ENCODE measurements around the gene GLS.

Gene GLS

DNA sequence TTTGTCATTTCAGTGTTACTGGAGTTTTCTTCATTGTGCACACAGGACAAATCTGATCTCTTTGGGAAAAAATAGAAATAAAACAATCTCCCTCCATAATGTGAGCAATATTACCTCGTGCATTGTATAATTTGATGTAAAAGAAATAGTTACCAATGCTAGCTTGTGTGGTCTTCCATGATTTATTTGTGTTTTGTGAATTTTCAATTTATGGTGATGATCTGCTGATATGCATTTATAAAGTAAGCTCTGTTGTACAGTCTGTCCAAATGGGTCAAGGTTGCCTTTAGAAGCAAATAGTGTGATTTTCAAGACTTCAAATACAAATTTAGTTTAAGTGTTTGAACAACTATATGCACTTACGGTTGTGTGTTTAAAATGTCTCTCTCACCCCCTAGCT is 82.5 kb downstream of the GLS start:
- no peak overlapping the region for H3K27ac ChIP-seq (ENCODE audit: low read length)
- H3K4me3 ChIP-seq (ENCODE audit: low read length): no peak overlapping the region
- no peak overlapping the region for H3K9ac ChIP-seq (ENCODE audit: low read depth, low read length)
- H3K36me3 ChIP-seq (ENCODE audit: insufficient read depth, low read depth, low read length): peaks cover 45% of the 10 kb centered on the region
- H3K27me3 ChIP-seq (ENCODE audit: insufficient read depth, low read length): no peaks in the 10 kb centered on the region
- H3K9me3 ChIP-seq (ENCODE audit: insufficient read depth, low read depth, low read length): no peaks in the 10 kb centered on the region
- no peaks in the 10 kb centered on the region for H3K4me1 ChIP-seq (ENCODE audit: insufficient read depth, low read length)

DNA sequence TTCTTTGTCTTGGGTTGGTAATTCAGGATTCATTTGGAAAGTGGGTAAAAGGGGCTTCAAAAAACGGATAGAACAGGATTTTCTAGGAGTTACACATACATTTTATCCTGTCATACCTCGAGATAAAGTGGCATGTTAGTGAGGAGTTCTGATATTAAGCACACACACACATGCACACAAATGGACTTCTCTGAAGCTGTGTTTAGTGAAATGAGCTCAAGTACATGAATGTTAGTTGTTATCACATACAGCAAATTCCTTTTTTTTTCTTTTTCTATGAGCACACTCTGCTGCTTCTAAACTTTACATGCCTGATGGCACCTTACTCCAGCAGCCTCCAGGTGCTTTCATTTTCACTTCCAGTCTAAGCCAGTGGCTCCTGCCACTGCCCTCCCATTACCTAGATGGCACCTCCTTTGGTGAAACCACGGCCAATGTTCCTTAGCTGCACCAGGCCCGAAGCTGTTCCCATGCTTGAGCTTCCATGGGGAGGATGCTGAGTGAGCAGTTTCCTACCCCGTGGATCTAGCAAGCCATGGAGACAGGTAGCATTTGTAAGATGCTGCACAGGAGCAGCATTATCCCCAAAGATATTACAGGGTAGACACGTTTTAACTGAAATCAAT is 83.7 kb downstream of the GLS start:
- Histone ChIP-seq H3K9me3 (ENCODE audit: insufficient read depth, low read depth, low read length) (no peaks in the 10 kb centered on the region), H3K27ac (ENCODE audit: low read length) (no peak overlapping the region), H3K9ac (ENCODE audit: low read depth, low read length) (no peak overlapping the region), H3K27me3 (ENCODE audit: insufficient read depth, low read length) (no peaks in the 10 kb centered on the region), H3K4me1 (ENCODE audit: insufficient read depth, low read length) (no peaks in the 10 kb centered on the region), H3K4me3 (ENCODE audit: low read length) (no peak overlapping the region), H3K36me3 (ENCODE audit: insufficient read depth, low read depth, low read length) (peaks cover 53% of the 10 kb centered on the region)

DNA sequence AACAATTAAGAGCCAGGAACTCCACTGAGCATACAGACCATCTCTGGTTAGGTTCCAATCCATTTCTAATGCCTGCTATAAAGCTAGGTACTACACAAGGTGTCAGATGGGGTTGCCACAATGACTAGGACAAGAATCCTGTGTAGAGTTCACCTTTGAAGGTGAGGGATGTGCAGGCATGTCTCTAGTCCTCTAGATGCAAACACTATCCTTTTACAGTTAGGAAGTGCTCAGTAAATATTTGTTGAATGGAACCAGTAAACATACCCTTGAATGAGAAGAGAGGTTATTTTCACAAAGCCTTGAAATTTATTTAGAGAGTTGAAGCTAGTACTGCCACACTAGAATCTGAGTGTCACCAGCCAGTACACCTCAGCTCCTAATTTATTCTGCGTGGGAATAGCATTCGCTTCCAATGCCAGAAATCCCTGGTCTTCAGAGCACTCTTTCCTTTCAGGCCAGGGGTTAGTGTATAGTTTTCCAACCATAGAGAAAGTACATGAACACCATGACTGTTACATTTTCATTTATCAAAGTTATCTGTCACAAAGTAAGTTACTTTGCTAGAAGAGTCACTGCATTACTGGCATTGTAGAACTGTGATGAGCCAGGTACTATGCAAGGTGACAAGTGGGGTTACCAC is 85.1 kb downstream of the GLS start:
- H3K9ac ChIP-seq (ENCODE audit: low read depth, low read length): no peak overlapping the region
- peaks cover 67% of the 10 kb centered on the region for H3K36me3 ChIP-seq (ENCODE audit: insufficient read depth, low read depth, low read length)
- no peaks in the 10 kb centered on the region for H3K4me1 ChIP-seq (ENCODE audit: insufficient read depth, low read length)
- no peak overlapping the region for H3K27ac ChIP-seq (ENCODE audit: low read length)
- no peaks in the 10 kb centered on the region for H3K27me3 ChIP-seq (ENCODE audit: insufficient read depth, low read length)
- H3K9me3 ChIP-seq (ENCODE audit: insufficient read depth, low read depth, low read length): no peaks in the 10 kb centered on the region
- no peak overlapping the region for H3K4me3 ChIP-seq (ENCODE audit: low read length)

DNA sequence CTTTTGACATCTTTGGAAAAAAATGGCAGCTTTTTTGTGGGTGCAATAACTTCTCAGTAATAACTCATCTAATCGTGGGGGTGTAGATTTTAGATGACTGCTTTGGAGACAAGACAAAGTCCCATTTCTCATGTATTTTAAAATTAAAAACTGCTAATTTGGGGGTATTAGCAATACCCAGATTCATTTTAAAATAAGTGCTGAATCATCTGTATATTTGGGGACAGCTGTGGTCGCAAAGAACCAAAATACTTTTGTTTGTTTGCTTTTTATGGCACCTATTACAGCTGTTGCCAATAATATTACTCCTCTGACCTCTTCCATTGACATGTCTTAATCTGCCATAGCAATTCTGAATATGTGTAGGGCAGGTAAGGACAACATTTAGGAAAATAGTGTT is 87.9 kb downstream of the GLS start:
- Histone ChIP-seq H3K4me3 (ENCODE audit: low read length) (no peak overlapping the region), H3K9ac (ENCODE audit: low read depth, low read length) (no peak overlapping the region), H3K4me1 (ENCODE audit: insufficient read depth, low read length) (no peaks in the 10 kb centered on the region), H3K9me3 (ENCODE audit: insufficient read depth, low read depth, low read length) (no peaks in the 10 kb centered on the region), H3K36me3 (ENCODE audit: insufficient read depth, low read depth, low read length) (peaks cover 81% of the 10 kb centered on the region), H3K27ac (ENCODE audit: low read length) (no peak overlapping the region), H3K27me3 (ENCODE audit: insufficient read depth, low read length) (no peaks in the 10 kb centered on the region)

DNA sequence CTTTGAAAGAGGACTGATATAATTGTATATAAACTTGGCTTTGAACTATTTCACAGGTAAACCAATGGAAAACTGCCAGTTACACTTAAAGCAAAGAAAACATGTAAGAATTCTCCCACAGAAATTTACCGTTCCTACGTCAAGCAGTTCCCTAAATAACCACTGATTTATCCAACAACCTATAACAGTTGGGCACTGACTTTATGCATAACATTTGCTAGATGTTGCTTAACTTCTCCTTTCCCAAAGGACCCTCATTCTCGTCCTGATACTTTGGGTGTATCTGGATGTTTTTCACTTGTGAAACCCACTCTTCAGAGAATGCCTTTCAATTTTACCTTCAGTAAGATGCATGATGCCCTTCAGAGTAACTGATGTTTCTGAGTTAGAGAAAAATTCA is 89.5 kb downstream of the GLS start:
- peaks cover 88% of the 10 kb centered on the region for H3K36me3 ChIP-seq (ENCODE audit: insufficient read depth, low read depth, low read length)
- no peaks in the 10 kb centered on the region for H3K9me3 ChIP-seq (ENCODE audit: insufficient read depth, low read depth, low read length)
- H3K27ac ChIP-seq (ENCODE audit: low read length): no peak overlapping the region
- H3K4me3 ChIP-seq (ENCODE audit: low read length): no peak overlapping the region
- H3K9ac ChIP-seq (ENCODE audit: low read depth, low read length): no peak overlapping the region
- H3K4me1 ChIP-seq (ENCODE audit: insufficient read depth, low read length): no peaks in the 10 kb centered on the region
- H3K27me3 ChIP-seq (ENCODE audit: insufficient read depth, low read length): no peaks in the 10 kb centered on the region

DNA sequence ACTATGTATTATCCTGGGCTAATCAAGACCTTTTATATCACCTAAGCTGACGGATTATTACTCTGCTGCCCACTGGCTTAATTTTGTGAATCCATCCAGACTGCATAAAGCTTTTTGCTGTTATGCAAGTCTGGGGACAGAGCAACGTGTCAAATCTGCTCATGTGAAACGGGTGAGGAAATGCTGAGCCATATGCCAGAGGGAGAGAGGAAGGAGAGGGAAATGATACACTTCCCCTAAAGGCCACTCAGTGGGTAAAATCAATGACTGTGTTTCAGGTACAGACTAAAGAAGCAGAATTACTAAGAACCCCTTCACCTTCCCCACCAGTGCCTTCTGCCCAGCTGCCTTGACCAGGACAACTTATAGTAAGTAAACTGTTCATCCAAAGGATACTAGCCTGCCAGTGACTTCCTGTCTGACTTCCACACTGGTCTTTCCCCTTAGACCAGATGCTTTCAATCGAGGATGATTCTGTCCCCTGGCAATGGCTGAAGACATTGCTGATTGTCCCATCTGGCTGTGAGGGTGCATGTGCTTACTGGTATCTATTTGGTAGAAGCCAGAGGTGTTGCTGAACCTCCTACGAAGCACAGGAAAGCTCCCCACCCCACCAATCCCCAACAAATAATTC is 90.4 kb downstream of the GLS start:
- Histone ChIP-seq H3K27me3 (ENCODE audit: insufficient read depth, low read length) (no peaks in the 10 kb centered on the region), H3K4me3 (ENCODE audit: low read length) (no peak overlapping the region), H3K36me3 (ENCODE audit: insufficient read depth, low read depth, low read length) (peaks cover 89% of the 10 kb centered on the region), H3K27ac (ENCODE audit: low read length) (no peak overlapping the region), H3K9ac (ENCODE audit: low read depth, low read length) (no peak overlapping the region), H3K4me1 (ENCODE audit: insufficient read depth, low read length) (no peaks in the 10 kb centered on the region), H3K9me3 (ENCODE audit: insufficient read depth, low read depth, low read length) (no peaks in the 10 kb centered on the region)

DNA sequence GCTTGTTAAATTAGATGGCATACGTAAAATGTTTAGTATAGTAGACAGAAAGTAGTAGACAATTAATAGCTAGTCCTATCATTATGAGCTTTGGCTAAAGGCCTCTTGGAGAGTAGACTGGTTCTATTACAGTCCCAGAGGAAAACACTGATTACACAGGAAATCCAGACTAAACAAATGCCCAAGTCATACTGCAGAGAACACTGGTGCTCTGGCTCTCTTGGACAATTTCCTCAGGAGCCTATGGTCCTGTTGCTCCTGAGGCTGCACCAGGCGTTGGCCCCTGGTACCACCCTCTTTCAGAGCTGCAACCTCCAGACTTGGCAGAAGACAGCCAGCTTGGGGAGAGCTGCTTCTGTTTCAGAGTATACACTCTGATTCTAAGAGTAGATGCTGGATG is 91.6 kb downstream of the GLS start:
- H3K36me3 ChIP-seq (ENCODE audit: insufficient read depth, low read depth, low read length): peaks cover 92% of the 10 kb centered on the region

DNA sequence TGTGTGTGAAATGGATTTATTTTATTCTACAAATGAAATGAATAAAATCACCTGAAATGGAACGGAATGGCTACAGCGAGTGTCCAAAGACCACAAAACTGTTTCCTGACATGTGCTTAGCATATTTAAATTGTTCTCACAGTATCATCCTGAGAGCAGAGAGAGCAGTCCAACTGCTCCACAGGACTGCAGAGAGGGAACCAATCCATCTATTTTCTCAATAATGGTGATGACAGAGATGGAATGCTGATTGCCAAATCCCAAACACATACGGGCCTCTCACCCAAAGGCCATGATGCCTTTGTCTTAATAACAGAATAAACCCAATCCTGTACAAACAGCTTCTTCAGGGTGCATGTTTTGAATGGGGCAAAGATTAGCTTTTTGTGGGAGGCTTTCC is 92.2 kb downstream of the GLS start:
- peaks cover 93% of the 10 kb centered on the region for H3K36me3 ChIP-seq (ENCODE audit: insufficient read depth, low read depth, low read length)
- no peak overlapping the region for H3K27ac ChIP-seq (ENCODE audit: low read length)
- no peak overlapping the region for H3K9ac ChIP-seq (ENCODE audit: low read depth, low read length)
- H3K4me3 ChIP-seq (ENCODE audit: low read length): no peak overlapping the region
- no peaks in the 10 kb centered on the region for H3K9me3 ChIP-seq (ENCODE audit: insufficient read depth, low read depth, low read length)
- no peaks in the 10 kb centered on the region for H3K4me1 ChIP-seq (ENCODE audit: insufficient read depth, low read length)
- H3K27me3 ChIP-seq (ENCODE audit: insufficient read depth, low read length): no peaks in the 10 kb centered on the region

More for the DNA sequence above, 91.6 kb downstream of the GLS start:
- no peak overlapping the region for H3K4me3 ChIP-seq (ENCODE audit: low read length)
- no peaks in the 10 kb centered on the region for H3K4me1 ChIP-seq (ENCODE audit: insufficient read depth, low read length)
- H3K27me3 ChIP-seq (ENCODE audit: insufficient read depth, low read length): no peaks in the 10 kb centered on the region
- H3K9me3 ChIP-seq (ENCODE audit: insufficient read depth, low read depth, low read length): no peaks in the 10 kb centered on the region
- no peak overlapping the region for H3K27ac ChIP-seq (ENCODE audit: low read length)
- no peak overlapping the region for H3K9ac ChIP-seq (ENCODE audit: low read depth, low read length)

DNA sequence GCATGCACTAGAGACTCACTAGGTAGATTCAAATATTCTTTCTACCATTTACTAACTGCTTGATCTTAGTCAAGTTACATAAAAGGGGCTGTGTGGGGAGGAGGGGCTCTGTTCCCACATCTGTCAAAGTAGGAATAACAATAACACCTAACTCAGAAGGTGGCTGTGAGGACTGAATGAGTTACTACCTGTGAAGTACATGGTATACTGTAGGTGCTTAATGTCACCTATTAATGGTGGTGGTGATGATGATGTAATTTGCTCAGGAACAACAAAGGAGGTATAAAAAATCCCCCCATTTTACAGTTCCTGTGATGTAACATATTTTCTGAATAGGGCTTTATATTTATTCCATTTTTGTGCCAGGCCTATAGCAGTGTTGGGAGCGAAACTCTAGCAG is 92.6 kb downstream of the GLS start:
- no peaks in the 10 kb centered on the region for H3K4me1 ChIP-seq (ENCODE audit: insufficient read depth, low read length)
- H3K36me3 ChIP-seq (ENCODE audit: insufficient read depth, low read depth, low read length): peaks cover 93% of the 10 kb centered on the region
- H3K27ac ChIP-seq (ENCODE audit: low read length): no peak overlapping the region

DNA sequence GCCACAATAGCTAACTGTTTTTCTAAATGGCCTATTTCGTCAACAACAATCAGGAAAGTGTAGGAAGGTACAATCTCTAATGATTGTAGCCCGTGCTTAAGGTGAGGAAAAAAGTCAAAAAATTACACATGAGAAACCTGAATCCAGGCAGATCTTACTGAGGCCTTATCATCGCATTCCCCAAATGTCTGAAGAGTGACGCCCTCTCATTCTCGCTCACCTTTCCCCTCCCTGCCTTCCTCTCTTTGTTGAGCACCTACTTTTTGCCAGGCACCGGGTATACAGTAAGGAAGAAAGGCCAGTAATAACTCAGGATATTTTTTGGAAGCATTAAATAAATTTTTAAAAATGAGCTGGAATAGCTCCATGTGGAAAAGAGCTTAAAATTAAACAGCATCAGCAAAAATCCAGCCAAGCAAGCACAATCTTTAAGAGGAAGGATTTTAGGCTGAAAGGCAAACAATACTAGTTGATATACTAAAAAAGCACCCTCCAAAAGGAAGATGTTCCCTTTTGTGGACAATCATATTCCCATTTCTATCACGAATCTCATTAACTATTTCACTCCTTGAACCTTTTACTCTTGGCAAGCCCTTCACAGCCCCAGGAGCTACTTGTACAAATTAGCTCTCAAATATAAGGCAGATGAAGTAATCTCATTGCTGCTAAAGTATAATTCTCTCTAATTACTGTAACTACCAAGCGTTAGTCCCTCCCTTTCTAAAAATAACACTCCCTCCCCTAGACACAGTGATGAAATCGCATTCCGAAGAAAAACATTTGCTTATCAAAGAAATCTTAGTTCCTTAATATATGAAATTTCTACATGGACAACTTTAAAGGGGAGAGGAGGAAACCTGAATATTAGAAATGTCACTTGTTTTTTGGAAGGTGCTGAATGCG is 93.4 kb downstream of the GLS start:
- Histone ChIP-seq H3K9ac (ENCODE audit: low read depth, low read length) (no peak overlapping the region), H3K4me1 (ENCODE audit: insufficient read depth, low read length) (no peaks in the 10 kb centered on the region), H3K36me3 (ENCODE audit: insufficient read depth, low read depth, low read length) (peaks cover 94% of the 10 kb centered on the region), H3K27me3 (ENCODE audit: insufficient read depth, low read length) (no peaks in the 10 kb centered on the region), H3K27ac (ENCODE audit: low read length) (no peak overlapping the region), H3K9me3 (ENCODE audit: insufficient read depth, low read depth, low read length) (no peaks in the 10 kb centered on the region), H3K4me3 (ENCODE audit: low read length) (no peak overlapping the region)

More for the DNA sequence above, 92.6 kb downstream of the GLS start:
- Histone ChIP-seq H3K4me3 (ENCODE audit: low read length) (no peak overlapping the region), H3K9me3 (ENCODE audit: insufficient read depth, low read depth, low read length) (no peaks in the 10 kb centered on the region), H3K9ac (ENCODE audit: low read depth, low read length) (no peak overlapping the region), H3K27me3 (ENCODE audit: insufficient read depth, low read length) (no peaks in the 10 kb centered on the region)

DNA sequence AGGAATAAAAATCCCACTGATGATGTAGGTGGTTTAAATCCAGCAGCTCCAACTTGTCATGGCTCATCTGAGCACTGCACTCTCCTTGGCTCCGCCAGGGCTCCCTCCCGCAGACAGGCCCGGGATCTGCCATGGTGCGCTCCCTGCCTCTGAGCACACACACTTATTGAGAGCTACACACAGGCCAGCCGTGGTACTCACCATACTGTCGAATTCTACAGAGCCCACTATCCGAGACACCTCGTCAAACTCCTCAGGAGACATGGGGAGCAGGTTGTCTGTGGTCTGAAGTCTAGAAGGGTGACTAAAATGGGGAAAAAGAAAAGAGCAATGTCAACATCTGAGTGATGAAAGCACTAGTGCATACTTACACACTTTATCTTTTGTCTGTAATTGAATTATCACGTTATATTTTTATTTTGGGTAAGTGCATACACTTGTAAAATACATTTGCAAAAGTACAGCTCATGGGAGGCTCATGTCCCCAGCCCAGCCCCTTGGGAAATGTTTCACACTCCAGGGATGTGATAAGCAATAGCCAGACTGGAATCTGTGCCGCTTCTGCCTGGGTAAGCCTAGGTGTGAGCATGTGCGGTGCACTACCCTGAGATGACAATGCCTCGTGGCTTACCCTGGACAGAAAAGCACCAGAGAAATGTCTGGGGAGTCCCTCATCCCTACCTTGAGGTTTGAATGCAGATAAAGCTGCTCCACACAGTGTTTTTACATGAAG is 94.2 kb downstream of the GLS start:
- Histone ChIP-seq H3K36me3 (ENCODE audit: insufficient read depth, low read depth, low read length) (peaks cover 97% of the 10 kb centered on the region), H3K4me3 (ENCODE audit: low read length) (no peak overlapping the region), H3K4me1 (ENCODE audit: insufficient read depth, low read length) (no peaks in the 10 kb centered on the region), H3K9ac (ENCODE audit: low read depth, low read length) (no peak overlapping the region), H3K27me3 (ENCODE audit: insufficient read depth, low read length) (no peaks in the 10 kb centered on the region), H3K9me3 (ENCODE audit: insufficient read depth, low read depth, low read length) (no peaks in the 10 kb centered on the region), H3K27ac (ENCODE audit: low read length) (no peak overlapping the region)

Measured in iPS-20b (cell line).